Omental fat pad (tissue), 4 donors: ENCODE data around the gene CYFIP2. TPM values are rescaled to one million over a fixed set of nuclear protein-coding genes. Genes with fewer than 3 reads are reported as not detected.

Source experiments
- ATAC-seq: fragments of 150-250 bp; one replicate; pipeline ENCODE4 v1.9.1; 2016; ENCODE audit warnings: mild to moderate bottlenecking, moderate library complexity; ENCODE audit not compliant: low FRiP score
- DNase-seq: peaks from one replicate; pipeline ENCODE4 v3.0.0-alpha.2; 2019; ENCODE audit warnings: low spot score
- CTCF ChIP-seq, 3 donors: fragments of 450-650 bp; IDR thresholded peaks; one replicate each; pipeline ENCODE4 v1.5.1; 2016 to 2017; ENCODE audit warnings: antibody characterized with exemption in 3 of 3, mild to moderate bottlenecking in 3 of 3, moderate library complexity in 2 of 3
- total RNA-seq, 4 donors: library from RNA; depleted of rRNA; stranded (reverse); fragments of >200 nt; gene quantifications; one replicate each; pipeline ENCODE4 v1.1.0, GENCODE V29; 2016

The CYFIP2 gene
- total RNA-seq, 4 donors from 2014 or later: 12.7 to 25.5 (median 15.8) TPM

- ATAC-seq (no peak), DNase-seq (no peak)
- TF ChIP-seq CTCF (IDR thresholded peaks at IDR 0.05): no peak
These were observed 41.0 kb downstream of the CYFIP2 start for GRCh38 chr5:157306692-157307471.

GRCh38 chr5:157308836-157309465, 43.0 kb downstream of the CYFIP2 start:
- DNase-seq: no peak
- no peak for TF ChIP-seq CTCF (IDR thresholded peaks at IDR 0.05)
- no peak for ATAC-seq

GRCh38 chr5:157309796-157310195, 43.9 kb downstream of the CYFIP2 start:
- DNase-seq: no peak
- TF ChIP-seq CTCF (IDR thresholded peaks at IDR 0.05): no peak
- no peak for ATAC-seq

- TF ChIP-seq CTCF (IDR thresholded peaks at IDR 0.05): no peak
- ATAC-seq (no peak), DNase-seq (no peak)
These were observed 45.7 kb downstream of the CYFIP2 start for GRCh38 chr5:157311595-157311994.

GRCh38 chr5:157312492-157312891, 46.6 kb downstream of the CYFIP2 start:
- TF ChIP-seq CTCF (IDR thresholded peaks at IDR 0.05): no peak
- DNase-seq (no peak), ATAC-seq (peak; percentile 41)

GRCh38 chr5:157322581-157322980, 56.7 kb downstream of the CYFIP2 start:
- ATAC-seq: no peak
- no peak for TF ChIP-seq CTCF (IDR thresholded peaks at IDR 0.05)
- DNase-seq: no peak
